Activated naive CD4-positive, alpha-beta T cell treated with anti-CD3 and anti-CD28 coated beads for 36 hours (primary cell): ENCODE measurements around the gene LAIR1. TPM values are rescaled to one million over a fixed set of nuclear protein-coding genes. Genes with fewer than 3 reads are reported as not detected.

Source experiments
- CTCF ChIA-PET: fragments of 350-600 bp; sonication (Branson Sonifier 250); formaldehyde crosslinking; loops from one replicate; lab custom pipeline; 2021; ENCODE audit warnings: antibody characterized with exemption; lab: Charles Lee
- DNase-seq: peaks from one replicate; pipeline ENCODE4 v3.0.0-alpha.2; 2020
- H3K27ac Mint-ChIP-seq: one replicate; pipeline ENCODE4 v1.8.0; 2021; ENCODE audit warnings: mild to moderate bottlenecking, mixed read lengths
- H3K27me3 Mint-ChIP-seq: one replicate; pipeline ENCODE4 v1.8.0; 2021; ENCODE audit warnings: low read depth, mixed read lengths
- H3K36me3 Mint-ChIP-seq: one replicate; pipeline ENCODE4 v1.8.0; 2021; ENCODE audit warnings: low read depth, mixed read lengths
- H3K4me1 Mint-ChIP-seq: one replicate; pipeline ENCODE4 v1.8.0; 2021; ENCODE audit warnings: low read depth, mixed read lengths
- H3K4me3 Mint-ChIP-seq: one replicate; pipeline ENCODE4 v1.8.0; 2021; ENCODE audit warnings: mild to moderate bottlenecking, moderate library complexity, mixed read lengths
- H3K9me3 Mint-ChIP-seq: one replicate; pipeline ENCODE4 v1.8.0; 2021; ENCODE audit warnings: mixed read lengths
- intact Hi-C: fragments of 100-400 bp; cut with micrococcal nuclease; formaldehyde crosslinking; loops from one replicate; pipeline ENCODE4 v1.15.1; 2023
- total RNA-seq, 2 experiments: library from RNA; stranded (reverse); gene quantifications; one replicate each; pipeline ENCODE4 v1.2.3, GENCODE V29; 2021

Gene LAIR1
- total RNA-seq, 2 experiments from 2014 or later: 5.2 to 5.7 TPM

DNA sequence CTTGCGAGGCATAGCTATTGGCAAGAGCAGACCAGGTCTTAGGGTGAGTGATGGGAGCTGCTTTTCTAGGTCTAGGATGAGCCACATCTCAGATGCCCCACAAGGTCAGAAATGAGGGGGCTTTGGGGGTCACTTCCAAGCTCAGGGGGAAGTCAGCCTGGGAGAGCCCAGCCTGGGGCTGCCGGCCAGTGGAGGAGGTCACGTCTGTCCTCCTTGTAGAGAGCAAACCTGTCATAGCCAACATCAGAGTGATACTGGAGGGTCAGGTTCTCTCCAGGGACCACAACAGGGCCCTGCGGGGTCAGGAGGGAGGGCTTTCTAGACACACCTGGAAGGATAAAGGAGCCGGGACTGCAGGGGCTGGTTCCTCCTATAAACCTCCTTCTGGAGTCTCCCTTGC is 54.2 kb downstream of the LAIR1 start:
- CTCF ChIA-PET: no interaction called here
- no peak overlapping the region for H3K4me3 Mint-ChIP-seq
- H3K4me1 Mint-ChIP-seq: peaks cover under 1% of the 10 kb centered on the region
- no peak for DNase-seq
- H3K27ac Mint-ChIP-seq: no peak overlapping the region
- intact Hi-C loops: no loop called here
- H3K36me3 Mint-ChIP-seq: no peaks in the 10 kb centered on the region
- H3K27me3 Mint-ChIP-seq: peaks cover 18% of the 10 kb centered on the region
- H3K9me3 Mint-ChIP-seq: no peaks in the 10 kb centered on the region

DNA sequence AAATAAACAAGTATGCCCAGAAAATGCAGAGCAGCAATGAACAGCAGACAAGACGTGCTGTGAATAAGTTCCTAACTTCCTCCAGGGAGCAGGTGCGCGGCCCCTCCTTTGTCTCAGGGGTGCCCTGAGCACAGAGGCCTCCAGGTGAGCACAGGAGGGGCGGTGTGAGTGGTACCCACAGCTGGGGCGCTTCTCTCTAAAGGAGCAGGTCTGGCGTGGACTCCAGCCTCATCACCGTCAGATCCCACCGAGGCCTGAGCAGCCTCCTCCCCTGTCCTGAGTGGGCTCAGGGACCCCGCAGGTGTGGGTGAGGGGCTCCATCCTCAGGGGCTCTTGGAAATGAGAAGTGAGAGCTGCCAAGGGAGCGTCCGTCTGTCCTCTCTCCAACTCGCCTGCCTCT is 54.9 kb downstream of the LAIR1 start:
- Mint-ChIP-seq H3K27me3 (peaks cover 18% of the 10 kb centered on the region), H3K9me3 (no peaks in the 10 kb centered on the region), H3K4me1 (peaks cover 6% of the 10 kb centered on the region), H3K27ac (no peak overlapping the region), H3K4me3 (no peak overlapping the region), H3K36me3 (no peaks in the 10 kb centered on the region)
- CTCF ChIA-PET: no interaction called here
- no peak for DNase-seq
- intact Hi-C loops: no loop called here

DNA sequence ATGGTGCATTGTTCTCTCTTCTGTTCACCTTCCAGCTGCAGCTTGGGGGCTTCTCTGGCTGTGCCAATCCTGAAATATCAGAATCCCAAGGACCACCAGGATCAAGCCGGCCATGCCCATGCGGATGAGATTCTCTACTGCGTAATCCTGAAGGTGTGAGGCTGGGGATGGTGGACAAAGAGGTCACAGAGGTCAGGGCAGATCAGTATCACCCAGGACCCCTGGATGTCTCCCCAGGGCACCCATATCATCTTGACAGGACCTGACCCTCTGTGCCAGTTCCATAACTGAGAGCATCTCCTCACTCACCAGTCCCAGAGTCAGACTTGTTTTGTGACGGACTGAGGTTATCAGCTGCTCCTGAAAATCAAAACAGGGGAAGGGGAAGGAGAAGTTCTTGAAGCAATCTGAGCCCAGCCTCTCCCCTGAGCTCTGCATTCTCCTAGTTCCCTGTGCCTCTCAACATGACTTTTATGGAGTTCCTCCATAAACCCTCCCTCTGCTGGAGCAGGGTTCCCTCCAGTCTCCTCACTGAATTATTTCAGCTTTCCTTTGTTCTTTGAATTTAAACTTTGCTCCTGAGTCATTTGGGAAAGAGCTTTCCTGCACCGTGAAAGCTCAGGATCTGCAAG is 57.2 kb downstream of the LAIR1 start:
- Mint-ChIP-seq H3K27ac (no peak overlapping the region), H3K27me3 (peaks cover 11% of the 10 kb centered on the region), H3K4me1 (peaks cover 19% of the 10 kb centered on the region), H3K4me3 (no peak overlapping the region), H3K36me3 (no peaks in the 10 kb centered on the region), H3K9me3 (no peaks in the 10 kb centered on the region)
- no peak for DNase-seq
- intact Hi-C loops: no loop called here
- CTCF ChIA-PET: interaction anchor here (0.6 to 1.1 kb wide), 3 partner anchors 20 to 97 kb away, joined by 3 to 7 read pairs (median 3); no protein-coding TSS in a partner anchor

DNA sequence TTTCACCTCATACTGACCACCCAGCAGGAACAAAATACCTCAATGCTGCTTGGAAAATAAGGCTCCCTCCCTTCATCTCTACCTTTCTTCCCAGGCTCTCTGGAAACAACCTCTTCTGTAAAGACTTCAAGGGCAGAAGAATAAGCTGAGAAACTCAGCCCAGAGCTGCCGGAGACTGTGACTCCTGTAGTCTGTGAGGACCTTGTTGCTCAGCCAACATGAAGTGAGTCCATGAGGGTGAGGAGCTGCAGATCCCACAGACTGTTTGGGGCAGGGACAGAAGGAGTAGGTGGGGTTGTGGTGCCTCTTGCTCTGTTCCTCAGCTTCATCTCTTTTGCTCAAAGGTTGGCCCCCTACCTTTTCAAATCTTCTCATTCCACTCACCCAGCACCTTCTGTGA is 59.6 kb downstream of the LAIR1 start:
- no peak for DNase-seq
- no peaks in the 10 kb centered on the region for H3K36me3 Mint-ChIP-seq
- peaks cover 19% of the 10 kb centered on the region for H3K4me1 Mint-ChIP-seq
- no peak overlapping the region for H3K4me3 Mint-ChIP-seq
- no peaks in the 10 kb centered on the region for H3K9me3 Mint-ChIP-seq
- H3K27ac Mint-ChIP-seq: no peak overlapping the region
- peaks cover 2% of the 10 kb centered on the region for H3K27me3 Mint-ChIP-seq
- intact Hi-C loops: no loop called here
- CTCF ChIA-PET: interaction anchor here (1.6 kb wide), 1 partner anchor 22 kb away, joined by 3 read pairs; no protein-coding TSS in a partner anchor

DNA sequence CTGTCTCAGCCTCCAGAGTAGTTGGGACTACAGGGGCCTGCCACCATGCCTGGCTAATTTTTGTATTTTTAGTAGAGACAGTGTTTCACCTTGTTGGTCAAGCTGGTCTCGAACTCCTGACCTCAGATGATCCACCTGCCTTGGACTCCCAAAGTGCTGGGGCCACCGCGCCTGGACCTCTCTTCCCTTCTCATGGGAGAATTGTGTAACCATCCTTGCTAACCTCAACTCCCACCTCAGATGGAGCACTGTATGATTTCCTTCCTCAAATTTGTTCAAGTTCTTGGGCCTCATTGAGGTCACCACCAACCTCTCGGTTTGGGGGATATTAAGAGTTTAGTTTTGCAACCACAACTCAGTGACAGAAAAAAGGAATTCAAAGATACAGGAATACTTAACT is 62.5 kb downstream of the LAIR1 start:
- CTCF ChIA-PET: no interaction called here
- Mint-ChIP-seq H3K4me3 (no peak overlapping the region), H3K27ac (no peak overlapping the region), H3K27me3 (peaks cover 4% of the 10 kb centered on the region), H3K9me3 (no peaks in the 10 kb centered on the region), H3K4me1 (peaks cover 19% of the 10 kb centered on the region), H3K36me3 (no peaks in the 10 kb centered on the region)
- intact Hi-C loops: no loop called here
- DNase-seq: no peak

Other genes starting within 250 kb of the LAIR1 start
- 10 to 100 TPM; 17.0 to 17.3 TPM for gene TFPT, start 249.3 kb downstream of the LAIR1 start, total RNA-seq
- 10 to 100 TPM; 67.5 to 71.8 TPM for gene PRPF31, start 249.2 kb downstream of the LAIR1 start, total RNA-seq
- 10 to 100 TPM; 50.4 to 58.3 TPM for gene CNOT3, start 227.2 kb downstream of the LAIR1 start, total RNA-seq
- gene LENG1, start 205.2 kb downstream of the LAIR1 start, total RNA-seq: 1 to 10 TPM; 4.7 to 5.6 TPM
- gene TMC4, start 191.8 kb downstream of the LAIR1 start, total RNA-seq: under 1 TPM in 1 of 2 experiments, not detected in 1; 0.24 TPM
- gene MBOAT7, start 175.4 kb downstream of the LAIR1 start, total RNA-seq: 10 to 100 TPM; 33.7 to 36.1 TPM
- 1 to 10 TPM; 8.0 to 8.5 TPM for gene TSEN34, start 173.6 kb downstream of the LAIR1 start, total RNA-seq
- 1,000 to 10,000 TPM; 1,883 to 1,912 TPM for gene RPS9, start 164.1 kb downstream of the LAIR1 start, total RNA-seq
- gene LILRB3, start 141.9 kb downstream of the LAIR1 start, total RNA-seq: not detected
- not detected for gene LILRA6, start 122.1 kb downstream of the LAIR1 start, total RNA-seq
- not detected for gene LILRB5, start 107.7 kb downstream of the LAIR1 start, total RNA-seq
- gene LILRB2, start 83.8 kb downstream of the LAIR1 start, total RNA-seq: not detected
- not detected for gene LILRA5, start 51.8 kb downstream of the LAIR1 start, total RNA-seq
- not detected for gene LILRA4, start 25.8 kb downstream of the LAIR1 start, total RNA-seq
- not detected for gene TTYH1, start 50.5 kb upstream of the LAIR1 start, total RNA-seq
- 100 to 1,000 TPM; 171 to 175 TPM for gene LENG8, start 84.3 kb upstream of the LAIR1 start, total RNA-seq
- 1 to 10 TPM; 5.7 to 7.1 TPM for gene LENG9, start 98.8 kb upstream of the LAIR1 start, total RNA-seq
- gene CDC42EP5, start 108.4 kb upstream of the LAIR1 start, total RNA-seq: not detected
- gene LAIR2, start 137.9 kb upstream of the LAIR1 start, total RNA-seq: under 1 TPM; 0.45 to 0.69 TPM
- not detected for gene LILRA2, start 208.9 kb upstream of the LAIR1 start, total RNA-seq
- not detected for gene LILRA1, start 228.7 kb upstream of the LAIR1 start, total RNA-seq